Stimulated activated CD8-positive, alpha-beta memory T cell treated with anti-CD3 and anti-CD28 coated beads, Interleukin-12 subunit alpha, Interleukin-12 subunit beta, amount 100 ng/mL, for 4 hours (primary cell): ENCODE results near the gene LRRC31.
A peak's percentile ranks its signal among the peaks of the same experiment; 100 is the strongest.

ENCODE experiments used
- DNase-seq: peaks from one replicate; pipeline ENCODE4 v3.0.0-alpha.2; 2020; ENCODE audit warnings: low read depth

Gene LRRC31

DNA sequence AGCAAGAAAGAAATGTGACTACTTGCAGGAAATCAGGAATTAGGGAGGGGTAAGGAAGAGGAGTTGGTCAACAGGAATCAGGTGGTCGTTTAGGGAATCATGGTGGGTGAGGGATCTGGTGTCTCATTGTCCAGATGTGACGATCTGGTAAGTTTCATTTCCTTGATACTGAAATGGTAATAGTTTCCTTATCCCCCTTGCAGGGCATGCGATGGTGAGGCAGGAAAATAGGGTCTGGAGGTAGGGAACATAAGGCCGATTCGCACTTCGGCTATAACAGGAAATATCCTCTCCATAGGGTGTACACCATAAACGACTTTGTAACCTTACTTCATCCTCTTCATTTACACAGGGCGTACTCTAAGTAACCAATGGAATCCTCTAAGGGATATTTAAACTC is 56.5 kb downstream of the LRRC31 start:
- no peak for DNase-seq

DNA sequence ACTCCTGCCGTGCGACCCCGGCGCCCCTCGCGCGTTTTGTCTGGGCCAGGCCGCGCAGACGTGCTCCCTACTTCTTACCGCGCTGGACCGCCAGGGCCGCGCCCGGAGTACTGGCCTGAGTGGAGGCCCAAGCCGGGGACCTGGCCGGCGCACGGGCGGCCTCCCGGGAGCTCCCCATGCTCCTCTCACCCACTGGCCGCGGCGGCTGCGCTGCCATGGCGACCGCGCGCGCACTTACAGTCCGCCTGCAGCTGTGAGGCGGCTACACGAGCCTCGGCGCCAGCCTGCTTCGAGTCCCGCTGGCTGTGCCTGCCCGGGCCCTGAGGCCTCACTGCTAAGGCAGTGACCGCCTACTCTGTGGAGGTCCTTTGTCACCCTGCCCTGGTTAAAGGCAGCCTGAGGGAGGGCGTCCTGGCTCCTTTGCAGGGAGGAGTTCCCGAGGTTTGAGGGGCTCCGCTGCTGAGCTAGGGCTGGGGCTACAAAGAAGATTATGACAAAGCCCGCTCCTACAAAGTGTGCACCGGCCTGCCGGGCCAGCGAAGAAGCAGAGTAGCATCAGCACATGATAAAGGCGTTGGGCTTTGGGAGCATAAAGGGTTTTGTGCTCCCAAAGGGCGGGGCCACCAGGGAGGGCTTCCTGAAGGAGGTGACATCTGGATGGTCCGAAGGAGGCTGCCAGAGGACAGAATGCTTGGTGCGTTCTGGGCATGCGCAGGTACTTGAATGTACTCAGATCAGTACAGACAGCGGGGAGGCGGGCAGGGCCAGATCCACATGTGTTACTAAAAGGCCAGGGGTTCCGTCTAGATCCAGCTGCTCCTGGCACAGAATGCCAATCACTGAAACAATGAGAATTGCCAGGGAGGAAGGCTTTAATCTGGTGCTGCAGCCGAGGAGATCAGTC is 57.2 kb downstream of the LRRC31 start, which contains the start of the genes LRRC34 and LRRIQ4:
TSS of gene LRRC34 (minus strand) at position 573 of the 904 bp plus-strand sequence. CDS start at position 217, 356 bp downstream.
TSS of gene LRRIQ4 (plus strand) at position 539 of the 904 bp plus-strand sequence. CDS start 9,052 bp downstream, outside the sequence.
- peak; percentile 46 for DNase-seq

DNA sequence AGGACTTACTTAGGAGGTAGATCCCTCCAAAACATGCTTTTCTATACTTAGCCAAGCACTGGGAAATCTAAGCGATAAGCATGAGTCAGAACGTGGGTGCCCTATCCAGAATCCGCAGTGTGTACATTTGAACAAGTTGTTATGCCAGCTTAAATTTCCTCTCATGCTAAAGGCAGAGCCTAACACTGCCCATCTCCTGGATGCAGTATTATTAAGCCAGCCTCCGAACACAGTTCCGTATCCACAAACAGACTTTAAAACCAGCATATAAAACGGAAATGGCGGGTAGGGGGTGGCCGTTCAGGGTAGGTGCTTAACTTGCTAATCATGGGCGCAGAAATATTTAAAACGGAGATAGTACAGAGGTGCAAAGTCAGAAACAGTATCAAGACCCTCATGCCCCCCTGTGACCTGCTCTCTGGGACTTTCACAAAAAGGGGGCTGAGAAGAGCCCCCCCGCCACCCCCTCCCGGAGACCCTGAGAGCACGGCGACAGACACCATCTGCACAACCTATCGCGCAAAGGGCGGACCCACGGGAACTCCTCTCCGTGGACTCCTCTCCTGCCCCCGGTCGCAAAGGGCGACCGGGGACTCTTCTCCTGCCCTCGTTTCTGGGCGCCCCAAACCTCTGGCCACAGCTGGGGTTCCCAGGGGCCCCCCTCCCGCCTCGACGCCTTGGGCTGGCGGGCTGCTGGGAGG is 58.0 kb downstream of the LRRC31 start:
- DNase-seq: no peak

- no peak for DNase-seq
These were observed 60.4 kb downstream of the LRRC31 start for GRCh38 chr3:169809230-169809795.

GRCh38 chr3:169804681-169805080 is 65.1 kb downstream of the LRRC31 start:
- no peak for DNase-seq

GRCh38 chr3:169792359-169792758 is 77.4 kb downstream of the LRRC31 start:
- DNase-seq: no peak

- no peak for DNase-seq
These were observed 78.9 kb downstream of the LRRC31 start for GRCh38 chr3:169790687-169791429.

GRCh38 chr3:169790219-169790618 is 79.5 kb downstream of the LRRC31 start:
- DNase-seq: no peak
